HG03066 (cell line): ENCODE results near the gene C17orf75.
"Not testable (repeated sequence)": the region's sequence is repeated elsewhere in the genome, so short reads cannot be mapped to it uniquely, and the experiment has no call there.

ENCODE experiments used
- ATAC-seq: cut with Tn5 transposase; IDR thresholded peaks from one replicate; pipeline ENCODE4 v1.9.1; 2021; ENCODE audit warnings: low read depth; ENCODE audit not compliant: unreplicated experiment

C17orf75 gene

DNA sequence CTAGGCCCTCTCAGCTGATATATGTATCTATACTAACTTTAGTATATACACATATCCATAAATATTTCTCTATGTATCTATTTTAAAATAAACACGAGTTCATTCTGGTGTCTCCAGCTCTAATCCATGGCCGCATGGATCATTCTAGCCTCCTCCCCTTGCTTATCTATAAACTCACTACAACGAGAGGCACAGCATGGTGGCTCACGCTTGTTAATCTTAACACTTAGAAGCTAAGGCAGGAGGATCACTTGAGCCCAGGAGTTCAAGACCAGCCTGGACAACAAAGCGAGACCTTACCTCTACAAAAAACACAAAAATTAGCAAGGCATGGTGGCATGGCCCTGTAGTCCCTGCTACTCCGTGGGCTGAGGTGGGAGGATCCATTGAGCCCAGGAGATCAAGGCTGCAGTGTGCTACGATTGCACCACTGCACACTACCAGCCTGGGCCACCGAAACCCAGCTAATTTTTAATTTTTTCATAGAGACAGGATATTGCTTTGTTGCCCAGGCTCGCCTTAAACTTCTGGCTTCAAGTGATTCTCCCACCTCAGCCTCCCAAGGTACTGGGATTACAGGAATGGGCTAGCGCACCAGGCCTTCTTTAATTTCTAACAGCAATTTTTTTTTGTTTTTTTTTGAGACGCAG lies 4.1 kb upstream of the C17orf75 start:
- ATAC-seq, result no peak

DNA sequence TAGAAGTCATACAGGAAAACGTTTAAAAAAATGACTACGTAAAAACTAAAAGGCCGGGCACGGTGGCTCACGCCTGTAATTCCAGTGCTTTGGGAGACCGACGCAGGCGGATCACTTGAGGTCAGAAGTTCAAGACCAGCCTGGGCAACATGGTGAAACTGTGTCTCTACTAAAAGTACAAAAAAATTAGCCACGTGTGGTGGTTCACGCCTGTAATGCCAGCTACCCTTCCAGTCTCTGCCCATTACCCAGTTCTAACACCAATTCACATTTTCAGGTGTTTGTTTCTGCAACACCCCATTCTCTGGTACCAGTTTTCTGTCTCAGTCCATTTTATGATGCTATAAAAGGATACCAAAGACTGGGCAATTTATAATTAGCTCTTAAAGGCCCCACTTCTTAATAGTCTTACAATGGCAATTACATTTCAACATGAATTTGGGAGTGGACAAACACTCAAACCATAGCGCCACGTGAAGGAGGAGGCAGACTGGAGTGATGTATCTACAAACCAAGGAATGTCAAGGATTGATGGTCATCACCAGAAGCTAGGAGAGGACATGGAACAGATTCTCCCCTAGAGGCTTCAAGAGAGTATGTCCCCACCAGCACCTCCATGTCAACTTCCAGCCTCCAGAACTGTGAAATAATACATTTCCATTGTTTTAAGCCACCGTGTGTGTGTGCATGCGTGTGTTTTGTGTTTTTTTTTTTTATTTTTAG lies 791 bp upstream of the C17orf75 start:
- ATAC-seq, result no peak

DNA sequence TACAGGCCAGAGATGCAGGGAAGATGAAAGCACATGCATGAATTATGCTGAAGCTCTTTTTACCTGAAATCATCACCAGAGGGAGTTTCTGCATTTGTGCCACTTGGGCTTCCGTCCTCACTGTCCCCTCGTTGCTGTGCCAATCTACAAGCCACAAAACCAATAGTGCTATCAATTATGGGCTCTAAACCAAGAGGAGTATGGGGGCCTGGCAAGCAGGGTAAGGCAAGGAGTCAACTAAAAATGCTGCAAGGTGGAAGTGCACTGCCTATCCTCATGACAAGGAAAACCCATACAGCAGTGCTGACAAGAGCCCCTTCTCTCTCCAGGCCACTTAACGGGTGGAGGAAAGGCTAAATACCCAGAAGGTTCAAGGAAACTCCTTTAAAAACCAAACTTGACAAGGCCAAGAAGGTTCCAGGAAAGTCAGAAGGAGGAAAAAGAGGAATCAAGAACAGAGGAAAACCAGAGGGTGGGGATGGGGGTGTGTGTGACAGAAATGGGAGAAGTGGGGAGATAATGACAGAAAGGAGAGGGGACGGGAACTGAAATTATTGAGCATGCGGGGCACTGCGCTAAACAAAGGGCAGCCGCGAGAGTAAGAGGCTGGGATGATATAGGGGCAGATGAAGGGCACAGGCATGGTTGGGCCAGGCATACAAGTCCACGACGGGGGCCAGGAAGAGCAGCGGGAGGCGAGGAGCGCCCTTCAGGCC lies 674 bp downstream of the C17orf75 start:
- ATAC-seq, result no peak

DNA sequence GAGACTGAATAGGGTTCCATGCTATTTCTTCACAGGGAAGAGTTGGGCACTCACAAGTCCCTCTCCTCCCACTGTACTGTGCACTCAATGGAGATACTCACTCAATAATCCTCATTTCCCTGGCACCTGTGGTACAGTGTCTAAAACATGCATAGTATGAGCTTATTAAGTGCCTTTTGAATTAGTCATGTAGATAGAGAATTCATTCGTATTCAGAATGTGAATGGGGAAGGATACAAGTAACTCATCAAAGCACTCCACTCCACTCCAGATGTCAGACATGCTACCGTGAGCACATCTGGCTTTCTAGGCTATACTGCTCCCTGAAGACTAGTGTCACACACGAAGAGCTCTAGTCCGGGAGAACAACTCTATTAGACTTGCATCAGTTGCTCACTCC lies 6.3 kb downstream of the C17orf75 start:
- no peak for ATAC-seq

DNA sequence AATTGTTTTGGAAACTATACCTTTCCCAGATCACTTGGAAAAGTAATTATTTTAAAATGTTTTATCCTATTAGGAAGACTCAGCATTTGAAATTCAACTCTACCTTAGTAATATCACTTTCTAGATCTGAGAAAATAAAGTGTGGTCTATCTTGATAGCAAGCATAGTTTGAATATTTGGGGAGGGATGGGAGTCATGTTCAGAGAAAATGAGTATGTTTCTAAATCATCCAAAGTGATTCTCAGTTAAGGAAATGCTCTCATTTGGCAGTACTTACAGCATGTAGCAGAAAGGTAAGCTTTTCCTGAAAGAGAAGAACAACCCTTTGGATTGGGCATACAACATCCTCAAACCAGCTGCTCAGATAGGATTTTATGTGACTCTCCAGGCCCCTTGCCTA lies 6.9 kb downstream of the C17orf75 start:
- no peak for ATAC-seq

DNA sequence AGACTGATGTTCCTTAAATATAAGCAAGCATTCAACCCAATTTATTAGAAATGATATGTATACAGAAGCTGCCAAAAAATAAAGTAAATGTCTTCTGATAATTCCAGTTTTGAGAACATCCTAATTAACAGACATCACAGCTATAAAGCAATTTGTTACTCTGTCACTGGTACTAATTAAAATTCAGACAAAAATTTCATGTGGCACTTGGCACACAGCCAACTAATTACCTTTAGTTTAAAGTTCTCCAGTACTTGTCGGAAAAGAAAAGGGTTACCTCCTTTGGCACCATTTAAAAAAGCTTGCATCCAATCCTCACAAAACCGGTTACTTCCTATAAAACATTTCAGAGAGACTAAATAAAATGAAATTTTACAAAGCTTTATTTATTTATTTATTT lies 8.8 kb downstream of the C17orf75 start:
- no peak for ATAC-seq

DNA sequence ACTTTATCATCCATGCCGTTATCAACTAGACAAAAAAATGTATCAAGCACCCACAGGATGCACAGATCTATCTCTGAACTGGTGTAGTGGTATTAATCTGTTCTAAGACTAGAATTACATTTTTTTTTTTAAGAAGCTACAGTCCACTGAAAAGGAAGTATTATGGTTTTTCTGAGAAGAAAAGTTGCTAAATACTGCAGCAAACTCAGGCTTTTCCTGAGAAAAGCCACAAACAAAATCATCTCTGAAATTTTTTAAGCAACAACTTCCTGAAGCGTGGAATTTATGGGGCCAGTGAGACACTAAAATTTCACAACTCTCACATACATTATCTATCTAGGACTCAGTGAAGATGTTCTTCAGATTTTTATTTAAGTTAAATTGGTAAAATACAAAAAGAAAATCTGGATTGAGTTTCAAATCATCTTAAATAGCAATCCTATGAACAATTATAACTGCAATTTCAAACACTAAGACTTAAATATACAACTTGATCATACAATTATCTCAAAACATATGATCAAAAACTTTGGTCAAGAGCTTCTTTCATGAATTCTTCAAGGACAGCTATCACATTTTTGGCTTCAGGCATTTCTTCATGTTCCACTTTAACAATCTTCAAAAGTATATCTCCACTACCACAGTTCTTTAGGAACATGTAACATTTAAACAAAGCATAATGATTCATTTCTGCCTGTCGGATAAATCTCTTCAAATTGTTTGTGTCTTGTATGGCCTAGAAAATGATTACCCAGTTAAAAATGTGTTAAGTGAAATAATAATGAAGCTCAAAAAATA lies 10.5 kb downstream of the C17orf75 start:
- ATAC-seq, result no peak

DNA sequence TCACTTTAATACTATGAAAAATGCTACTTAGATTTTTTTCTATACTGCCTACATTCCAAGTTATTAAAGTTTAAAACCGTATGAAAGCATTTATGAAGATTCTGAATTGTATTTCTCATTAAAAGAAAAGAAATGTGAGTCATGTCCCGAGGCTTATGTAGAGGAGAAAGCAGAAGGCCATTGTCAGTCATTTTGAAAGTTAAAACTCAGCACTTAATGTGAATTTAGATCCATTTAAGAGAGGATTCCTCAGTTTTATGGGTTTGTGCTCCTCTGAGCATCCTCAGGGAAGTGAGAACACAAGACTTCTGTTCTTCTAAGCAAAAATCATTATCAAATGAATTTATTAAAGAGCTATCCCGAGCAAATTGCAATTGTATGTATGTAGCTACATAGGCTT lies 11.8 kb downstream of the C17orf75 start:
- ATAC-seq, result no peak

DNA sequence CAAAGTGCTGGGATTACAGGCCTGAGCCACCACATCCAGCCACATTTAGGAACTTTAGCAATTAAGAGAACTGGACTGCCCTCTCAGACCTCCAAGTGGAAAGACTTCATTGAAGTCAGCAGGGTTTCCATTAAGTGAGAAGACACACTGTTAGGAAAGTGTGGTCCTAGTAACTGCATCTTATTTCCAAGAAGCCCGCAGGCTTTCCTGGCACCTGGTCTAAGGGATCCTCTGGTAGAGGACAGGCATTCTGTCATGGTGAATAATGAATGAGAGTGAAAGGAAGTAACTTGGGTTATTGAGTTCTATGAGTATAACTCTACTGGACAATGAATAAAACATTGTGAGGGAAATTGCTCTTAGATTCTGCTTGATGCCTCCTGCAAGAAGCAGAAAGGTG lies 14.1 kb downstream of the C17orf75 start:
- no peak for ATAC-seq

DNA sequence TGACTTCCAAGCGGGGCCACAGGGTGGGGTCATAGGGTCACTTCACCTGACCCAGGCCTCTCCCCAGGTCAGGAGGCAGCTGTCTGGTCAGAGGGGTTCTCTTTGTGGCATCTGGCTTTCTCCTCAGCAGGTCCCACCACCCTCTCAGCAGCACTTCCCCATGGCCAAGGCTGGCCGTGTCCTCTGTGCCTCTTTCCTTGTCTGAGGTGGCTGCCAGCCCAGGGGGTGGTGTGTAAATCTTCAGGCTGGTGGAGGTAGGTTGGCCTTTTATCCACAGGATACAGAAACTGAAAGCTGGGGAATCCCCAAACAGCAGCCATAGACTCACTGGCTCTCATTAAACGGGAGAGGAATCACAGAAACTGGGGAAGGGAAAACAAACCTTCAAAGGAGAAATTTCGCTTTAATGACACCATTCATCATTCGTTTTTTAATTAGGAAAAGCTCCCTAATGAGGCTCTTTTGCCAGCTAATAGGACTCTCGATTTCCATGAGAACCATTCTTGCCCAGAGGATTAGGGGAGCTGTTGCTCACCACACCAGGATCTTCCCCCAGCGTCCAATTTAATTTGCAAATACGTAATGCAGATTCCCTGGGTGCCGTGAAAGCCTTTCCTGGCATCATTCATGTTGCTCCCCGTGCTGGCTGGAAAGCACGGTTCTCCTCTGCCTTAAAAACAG lies 18.0 kb downstream of the C17orf75 start:
- ATAC-seq, result no peak

DNA sequence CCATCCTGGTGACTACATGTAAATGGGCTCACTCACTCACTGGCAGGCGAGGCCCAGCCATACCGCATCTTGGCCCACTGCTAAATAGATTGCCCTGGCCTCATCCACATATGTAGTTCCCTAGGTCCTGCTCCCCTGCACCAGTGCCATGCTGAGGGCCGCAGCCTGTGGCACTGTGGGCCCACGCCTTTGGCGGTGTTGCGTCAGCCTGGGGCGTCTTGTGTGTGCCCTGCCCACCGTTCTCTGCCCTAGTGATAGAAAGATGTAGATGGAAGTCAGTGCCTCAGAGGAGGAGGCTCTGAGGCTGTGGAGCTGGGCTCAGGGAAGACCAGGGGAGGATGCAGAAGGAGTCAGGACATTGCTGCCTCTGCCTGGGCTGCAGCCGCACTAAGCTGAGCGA lies 18.9 kb downstream of the C17orf75 start:
- no peak for ATAC-seq

DNA sequence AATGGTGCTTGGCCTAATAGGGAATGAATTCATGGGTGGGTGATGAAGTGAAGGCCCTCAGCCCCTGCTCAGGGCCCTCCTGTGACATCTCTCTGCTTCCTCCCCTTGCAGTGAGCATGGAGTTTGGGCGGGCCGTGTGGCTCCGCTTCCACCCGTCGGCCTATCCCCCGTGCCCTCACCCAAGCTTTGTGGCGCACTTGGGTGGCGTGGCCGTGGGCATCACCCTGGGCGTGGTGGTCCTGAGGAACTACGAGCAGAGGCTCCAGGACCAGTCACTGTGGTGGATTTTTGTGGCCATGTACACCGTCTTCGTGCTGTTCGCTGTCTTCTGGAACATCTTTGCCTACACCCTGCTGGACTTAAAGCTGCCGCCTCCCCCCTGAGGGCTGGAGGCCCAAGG lies 21.1 kb downstream of the C17orf75 start:
- no peak for ATAC-seq

DNA sequence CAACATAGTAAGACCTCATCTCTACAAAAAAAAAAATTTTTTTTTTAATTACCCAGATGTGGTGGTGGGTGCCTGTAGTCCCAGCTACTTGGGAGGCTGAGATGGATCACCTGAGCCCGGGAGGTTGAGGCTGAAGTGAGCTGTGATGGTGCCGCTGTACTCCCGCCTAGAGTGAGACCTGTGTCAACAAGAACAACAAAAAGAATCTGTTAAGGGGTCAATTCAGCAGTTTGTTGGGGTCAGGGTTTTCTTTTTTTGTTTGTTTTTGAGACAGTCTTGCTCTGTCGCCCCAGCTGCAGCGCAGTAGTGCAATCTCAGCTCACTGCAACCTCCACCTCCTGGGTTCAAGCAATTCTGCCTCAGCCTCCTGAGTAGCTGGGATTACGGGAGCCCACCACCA lies 21.9 kb downstream of the C17orf75 start:
- ATAC-seq, result not testable (repeated sequence)

DNA sequence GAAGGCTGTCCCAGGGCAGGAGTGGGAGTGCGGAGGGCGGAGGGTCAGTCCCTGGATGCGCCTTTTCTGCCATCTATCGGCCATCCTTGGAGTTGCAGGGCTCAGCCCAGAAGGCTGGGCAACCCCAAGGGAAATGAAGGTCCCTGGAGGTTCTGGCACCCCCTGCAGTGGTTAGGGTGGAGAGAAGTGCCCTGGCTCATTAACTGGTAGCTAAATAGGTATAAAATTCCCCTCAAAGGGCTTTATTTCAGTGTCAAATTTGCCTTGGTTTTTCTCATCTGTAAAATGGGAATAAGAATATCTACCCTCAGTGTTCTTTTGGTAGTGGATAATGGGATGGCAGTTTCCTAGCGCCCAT lies 22.4 kb downstream of the C17orf75 start:
- no peak for ATAC-seq

DNA sequence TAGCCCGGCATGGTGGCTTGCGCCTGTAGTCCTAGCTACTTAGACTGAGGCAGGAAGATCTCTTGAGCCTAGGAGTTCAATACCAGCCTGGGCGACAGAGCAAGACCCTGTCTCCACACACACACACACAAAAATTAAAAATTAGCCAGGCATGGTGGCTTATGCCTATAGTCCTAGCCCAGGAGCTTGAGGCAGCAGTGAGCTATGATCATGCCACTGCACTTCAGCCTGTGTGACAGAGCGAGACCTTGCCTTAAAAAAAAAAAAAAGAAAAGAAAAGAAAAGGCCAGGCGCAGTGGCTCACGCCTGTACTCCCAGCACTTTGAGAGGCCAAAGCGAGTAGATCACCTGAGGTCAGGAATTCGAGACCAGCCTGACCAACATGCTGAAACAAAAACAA lies 23.9 kb downstream of the C17orf75 start:
- ATAC-seq, result no peak

DNA sequence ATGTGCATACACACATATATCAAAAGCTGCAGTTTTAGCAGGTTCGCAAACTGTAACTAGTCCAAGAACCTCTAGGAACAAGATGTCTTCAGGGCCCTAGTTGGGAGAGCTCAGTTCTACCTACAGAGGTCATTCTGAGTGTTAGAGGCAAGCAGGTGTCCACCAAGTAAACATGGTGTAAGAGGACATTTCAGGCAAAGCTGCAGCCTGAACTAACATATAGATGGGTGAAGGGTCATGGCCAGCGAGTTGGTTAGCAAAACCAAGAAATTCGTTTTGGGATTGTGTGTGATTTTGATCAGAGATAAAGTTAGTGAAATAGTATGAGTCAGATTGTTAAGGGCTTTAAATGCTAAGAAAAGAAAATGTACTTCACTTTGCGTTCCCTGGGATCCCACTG lies 24.6 kb downstream of the C17orf75 start:
- ATAC-seq, result no peak

DNA sequence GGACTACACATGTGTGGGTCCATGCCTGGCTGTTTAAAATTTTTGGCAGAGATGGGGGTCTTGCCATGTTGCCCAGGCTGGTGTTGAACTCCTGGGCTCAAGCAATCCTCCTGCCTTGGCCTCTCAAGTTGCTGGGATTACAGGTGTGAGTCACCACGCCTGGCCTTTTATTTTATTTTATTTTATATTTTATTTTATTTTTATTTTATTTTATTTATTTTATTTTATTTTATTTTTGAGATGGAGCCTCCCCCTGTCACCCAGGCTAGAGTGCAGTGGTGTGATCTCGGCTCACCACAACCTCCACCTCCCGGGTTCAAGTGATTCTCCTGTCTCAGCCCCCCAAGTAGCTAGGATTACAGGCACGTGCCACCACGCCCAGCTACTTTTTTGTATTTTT lies 25.3 kb downstream of the C17orf75 start:
- ATAC-seq, result not testable (repeated sequence)

DNA sequence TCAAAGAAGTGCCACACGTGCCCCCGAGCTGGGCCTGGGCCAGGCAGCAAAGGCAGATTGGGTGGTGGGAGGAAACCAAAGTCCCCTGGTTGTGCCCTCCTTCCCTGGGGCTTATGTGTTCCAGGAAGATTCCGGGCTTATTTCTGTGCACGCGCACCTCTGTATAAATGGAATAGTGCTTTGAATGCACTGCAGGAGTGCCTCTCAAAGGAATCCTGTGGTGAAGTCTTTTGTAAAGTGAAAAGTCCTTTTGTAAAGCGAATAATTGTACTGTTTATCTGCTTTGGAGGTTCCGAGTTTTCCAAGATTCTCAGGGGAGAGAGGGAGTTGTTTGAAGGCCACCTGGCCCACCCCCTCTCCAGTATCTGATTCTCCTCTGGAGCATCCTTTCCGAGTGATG lies 26.8 kb downstream of the C17orf75 start:
- no peak for ATAC-seq

DNA sequence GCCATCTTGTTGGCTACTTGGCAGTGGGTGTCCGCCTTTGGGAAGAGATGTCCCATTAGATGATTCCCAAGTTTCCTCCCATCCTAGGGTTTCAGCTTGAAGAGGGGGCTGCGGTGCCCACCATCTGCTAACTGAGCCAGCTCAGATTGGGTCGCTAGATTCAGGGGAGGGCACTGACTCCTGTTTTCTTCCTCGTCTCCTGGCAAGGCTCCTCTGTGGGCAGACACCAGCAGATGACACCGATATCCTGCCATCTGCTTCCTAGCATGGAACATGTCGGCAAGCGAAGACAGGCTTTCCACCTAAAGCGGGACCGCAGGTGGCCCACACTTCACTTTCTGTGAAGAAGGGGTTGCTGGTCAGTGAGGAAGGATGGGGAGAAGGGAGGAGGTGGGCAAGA lies 27.3 kb downstream of the C17orf75 start:
- ATAC-seq, result no peak

DNA sequence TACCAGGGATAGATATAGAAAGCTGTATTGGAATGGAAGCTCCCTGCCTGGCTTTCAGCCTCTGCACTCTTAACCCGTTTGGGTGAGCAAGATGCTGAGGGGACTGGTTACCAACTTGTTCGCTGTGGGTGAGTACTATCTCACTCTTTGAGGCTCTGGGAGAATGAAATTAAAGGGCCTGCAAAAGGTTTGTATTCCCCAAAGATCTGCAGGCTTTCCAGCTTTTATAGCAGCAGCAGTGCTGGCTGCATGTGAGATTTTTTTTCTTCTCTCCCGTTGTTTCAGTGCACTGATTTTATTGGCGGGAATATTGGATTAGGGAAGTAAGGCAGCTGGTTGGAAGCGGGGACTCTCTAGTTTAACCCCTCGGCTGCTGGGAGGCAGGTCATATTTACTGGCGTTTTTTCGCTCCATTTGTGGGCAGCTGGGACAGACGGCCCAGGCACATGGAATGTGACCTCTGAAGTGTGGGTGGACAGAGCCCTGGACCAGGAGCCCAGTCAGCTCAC lies 30.9 kb downstream of the C17orf75 start:
- no peak for ATAC-seq
